Caco-2 (cell line): ENCODE measurements around the gene SPCS3. TPM values are rescaled to one million over a fixed set of nuclear protein-coding genes. Genes with fewer than 3 reads are reported as not detected.

ENCODE experiments used
- BruUV-seq: library from RNA; stranded (reverse); fragments of 400-500 nt; replicated peaks from 2 replicates; lab custom pipeline; 2021; lab: Mats Ljungman, UMichigan
- CTCF ChIA-PET: fragments of 300-600 bp; sonication (Branson Sonifier 250); formaldehyde crosslinking; loops from one replicate; lab custom pipeline; 2022; ENCODE audit warnings: antibody characterized with exemption; lab: Charles Lee
- POLR2A ChIA-PET: fragments of 300-600 bp; sonication (Branson Sonifier 250); formaldehyde crosslinking; loops from one replicate; lab custom pipeline; 2022; ENCODE audit warnings: antibody characterized with exemption; lab: Charles Lee
- DNase-seq, 2 experiments: peaks; one replicate each; pipeline versions ENCODE4 v3.0.0 to v3.0.0-alpha.2; 2020 to 2022
- H3K27me3 ChIP-seq: replicated peaks from 2 replicates; pipeline ENCODE4 v1.6.0; 2011; ENCODE audit warnings: low read length; ENCODE audit not compliant: control insufficient read depth, insufficient read depth
- H3K36me3 ChIP-seq: 2 replicates; pipeline ENCODE4 v1.5.1; 2011; ENCODE audit warnings: low read length; ENCODE audit not compliant: control insufficient read depth, insufficient read depth
- H3K4me1 ChIP-seq: fragments of 250-450 bp; sonication (Bioruptor Pico); 2 replicates; pipeline ENCODE4 v1.5.1; 2020; ENCODE audit warnings: mild to moderate bottlenecking
- H3K4me3 ChIP-seq: 2 replicates; pipeline ENCODE4 v1.5.1; 2011; ENCODE audit warnings: low read depth, mild to moderate bottlenecking, control low read depth, low read length
- H3K9me3 ChIP-seq: fragments of 250-450 bp; sonication (Bioruptor Pico); 2 replicates; pipeline ENCODE4 v1.5.1; 2020; ENCODE audit warnings: mild to moderate bottlenecking, moderate library complexity
- H3K27ac Mint-ChIP-seq: one replicate; pipeline ENCODE4 v1.8.0; 2022; ENCODE audit warnings: mixed read lengths; ENCODE audit not compliant: unreplicated experiment
- H3K27me3 Mint-ChIP-seq: one replicate; pipeline ENCODE4 v1.8.0; 2022; ENCODE audit warnings: mixed read lengths; ENCODE audit not compliant: insufficient read depth, unreplicated experiment
- H3K36me3 Mint-ChIP-seq: one replicate; pipeline ENCODE4 v1.8.0; 2022; ENCODE audit warnings: mild to moderate bottlenecking, mixed read lengths; ENCODE audit not compliant: insufficient read depth, unreplicated experiment
- H3K4me1 Mint-ChIP-seq: one replicate; pipeline ENCODE4 v1.8.0; 2022; ENCODE audit warnings: low read depth, mixed read lengths; ENCODE audit not compliant: unreplicated experiment
- H3K4me3 Mint-ChIP-seq: one replicate; pipeline ENCODE4 v1.8.0; 2022; ENCODE audit warnings: mild to moderate bottlenecking, moderate library complexity, mixed read lengths; ENCODE audit not compliant: unreplicated experiment
- H3K9me3 Mint-ChIP-seq: one replicate; pipeline ENCODE4 v1.8.0; 2022; ENCODE audit warnings: mixed read lengths; ENCODE audit not compliant: unreplicated experiment
- intact Hi-C: fragments of 100-400 bp; cut with micrococcal nuclease; formaldehyde crosslinking; loops from one replicate; pipeline ENCODE4 v1.10.0; 2022; ENCODE audit not compliant: unreplicated experiment
- total RNA-seq: library from RNA; stranded (reverse); gene quantifications from 2 replicates; pipeline ENCODE4 v1.2.3, GENCODE V29; 2022
- TF ChIP-seq, protein P1 (sequence below), 2 experiments: fragments of 200-600 bp in 1 of 2; IDR thresholded peaks; 1 replicate in 1 of 2; 2 replicates in 1 of 2; pipeline versions ENCODE4 v1.5.1 to v1.8.0; 2011 to 2022; ENCODE audit warnings: antibody characterized with exemption in 1 of 2, control low read depth in 1 of 2, inconsistent platforms in 1 of 2, low read depth in 1 of 2, low read length in 1 of 2, mild to moderate bottlenecking in 1 of 2, moderate library complexity in 1 of 2; ENCODE audit not compliant: insufficient read depth in 1 of 2, severe bottlenecking in 1 of 2, unreplicated experiment in 1 of 2

The SPCS3 gene
- total RNA-seq, 1 experiment from 2014 or later = 56.2 TPM

DNA sequence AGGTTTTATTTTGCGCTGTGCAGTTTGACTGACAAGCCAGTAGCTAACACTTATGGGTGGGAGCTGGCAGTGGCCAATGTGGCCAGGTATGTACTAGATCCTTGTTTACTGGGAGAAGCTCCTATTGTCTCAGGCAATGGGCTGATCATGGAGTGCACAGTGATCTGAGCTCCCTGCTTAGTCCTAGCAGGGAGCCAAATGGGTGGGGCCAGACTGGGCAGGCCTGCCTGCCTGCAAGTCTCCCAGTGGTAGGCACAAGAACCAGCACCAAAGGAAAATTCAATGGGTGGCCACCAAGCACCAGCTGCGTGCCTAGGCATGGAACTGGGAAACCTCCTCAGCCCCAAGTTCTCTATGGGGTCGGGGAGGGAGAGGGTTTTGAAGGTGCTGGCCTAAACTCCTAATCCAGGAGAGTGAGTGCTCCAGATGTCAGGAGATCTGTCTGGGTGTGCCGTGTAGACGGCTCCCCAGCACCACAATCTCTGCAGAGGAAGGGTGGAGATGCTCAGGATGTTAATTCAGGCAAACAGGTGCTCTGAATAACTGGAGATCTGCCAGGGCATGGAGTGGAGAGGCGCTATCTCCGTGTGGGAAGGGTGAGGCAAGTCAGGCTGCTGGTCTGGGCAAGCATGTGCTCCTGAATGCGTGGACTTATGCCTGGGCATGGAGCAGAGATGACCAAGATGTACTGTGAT lies 48.2 kb downstream of the SPCS3 start:
- Histone ChIP-seq H3K4me1 (no peaks in the 10 kb centered on the region), H3K36me3 (no peaks in the 10 kb centered on the region), H3K9me3 (no peaks in the 10 kb centered on the region), H3K4me3 (no peak overlapping the region), H3K27me3 (no peaks in the 10 kb centered on the region)
- no TSS peak for BruUV-seq
- intact Hi-C loops = no loop called here
- no peaks in the 10 kb centered on the region for H3K27me3 Mint-ChIP-seq
- no peaks in the 10 kb centered on the region for H3K9me3 Mint-ChIP-seq
- no peak for DNase-seq
- CTCF ChIA-PET = no interaction called here
- no peaks in the 10 kb centered on the region for H3K4me1 Mint-ChIP-seq
- no peak overlapping the region for H3K4me3 Mint-ChIP-seq
- H3K36me3 Mint-ChIP-seq = no peaks in the 10 kb centered on the region
- TF ChIP-seq, protein P1, sequence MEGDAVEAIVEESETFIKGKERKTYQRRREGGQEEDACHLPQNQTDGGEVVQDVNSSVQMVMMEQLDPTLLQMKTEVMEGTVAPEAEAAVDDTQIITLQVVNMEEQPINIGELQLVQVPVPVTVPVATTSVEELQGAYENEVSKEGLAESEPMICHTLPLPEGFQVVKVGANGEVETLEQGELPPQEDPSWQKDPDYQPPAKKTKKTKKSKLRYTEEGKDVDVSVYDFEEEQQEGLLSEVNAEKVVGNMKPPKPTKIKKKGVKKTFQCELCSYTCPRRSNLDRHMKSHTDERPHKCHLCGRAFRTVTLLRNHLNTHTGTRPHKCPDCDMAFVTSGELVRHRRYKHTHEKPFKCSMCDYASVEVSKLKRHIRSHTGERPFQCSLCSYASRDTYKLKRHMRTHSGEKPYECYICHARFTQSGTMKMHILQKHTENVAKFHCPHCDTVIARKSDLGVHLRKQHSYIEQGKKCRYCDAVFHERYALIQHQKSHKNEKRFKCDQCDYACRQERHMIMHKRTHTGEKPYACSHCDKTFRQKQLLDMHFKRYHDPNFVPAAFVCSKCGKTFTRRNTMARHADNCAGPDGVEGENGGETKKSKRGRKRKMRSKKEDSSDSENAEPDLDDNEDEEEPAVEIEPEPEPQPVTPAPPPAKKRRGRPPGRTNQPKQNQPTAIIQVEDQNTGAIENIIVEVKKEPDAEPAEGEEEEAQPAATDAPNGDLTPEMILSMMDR (IDR thresholded peaks at IDR 0.05; ENCODE audit: insufficient read depth in 1 of 2, low read depth in 1 of 2, low read length in 1 of 2, severe bottlenecking in 1 of 2, unreplicated experiment in 1 of 2) = no peak
- POLR2A ChIA-PET = no interaction called here
- H3K27ac Mint-ChIP-seq = no peak overlapping the region

DNA sequence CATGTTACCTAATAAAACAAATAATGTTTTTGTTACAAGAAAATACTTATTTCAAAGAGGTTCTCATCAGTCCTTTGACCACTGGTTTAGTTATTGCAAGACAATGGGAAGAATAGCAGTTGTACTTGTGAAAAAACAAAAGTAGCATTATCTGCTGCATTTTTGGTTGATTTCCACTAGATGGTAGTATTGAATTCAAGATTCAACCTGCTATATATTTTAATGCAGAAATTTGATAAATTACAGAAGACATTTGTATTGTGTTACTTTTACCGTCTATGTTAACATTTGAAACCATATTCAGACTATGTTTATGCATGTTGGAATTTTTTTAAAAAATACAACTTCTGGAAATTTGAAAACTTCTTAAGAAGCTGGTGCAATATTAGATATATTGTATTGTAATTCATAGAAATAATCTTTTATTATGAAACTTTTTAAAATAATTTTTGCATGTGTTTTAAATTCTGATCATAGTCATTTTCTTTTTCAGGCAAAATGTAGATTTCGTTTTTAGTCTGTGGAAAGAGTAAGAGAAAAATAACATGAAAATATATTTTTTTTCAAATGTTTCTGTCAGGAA lies 56.4 kb downstream of the SPCS3 start:
- Mint-ChIP-seq H3K27ac (no peak overlapping the region), H3K4me3 (no peak overlapping the region), H3K27me3 (peaks cover 6% of the 10 kb centered on the region), H3K36me3 (no peaks in the 10 kb centered on the region), H3K4me1 (no peaks in the 10 kb centered on the region), H3K9me3 (no peaks in the 10 kb centered on the region)
- intact Hi-C loops = loop anchor here (5.0 kb wide), 1 partner anchor 266 kb away; no protein-coding TSS in a partner anchor
- ChIA-PET CTCF (no interaction called here), POLR2A (no interaction called here)
- TF ChIP-seq, protein P1 (IDR thresholded peaks at IDR 0.05; ENCODE audit: insufficient read depth in 1 of 2, low read depth in 1 of 2, low read length in 1 of 2, severe bottlenecking in 1 of 2, unreplicated experiment in 1 of 2) = peak; percentile 6 to 26
- BruUV-seq = no TSS peak
- Histone ChIP-seq H3K9me3 (no peaks in the 10 kb centered on the region), H3K36me3 (no peaks in the 10 kb centered on the region), H3K4me1 (no peaks in the 10 kb centered on the region), H3K4me3 (no peak overlapping the region), H3K27me3 (no peaks in the 10 kb centered on the region)
- no peak for DNase-seq

DNA sequence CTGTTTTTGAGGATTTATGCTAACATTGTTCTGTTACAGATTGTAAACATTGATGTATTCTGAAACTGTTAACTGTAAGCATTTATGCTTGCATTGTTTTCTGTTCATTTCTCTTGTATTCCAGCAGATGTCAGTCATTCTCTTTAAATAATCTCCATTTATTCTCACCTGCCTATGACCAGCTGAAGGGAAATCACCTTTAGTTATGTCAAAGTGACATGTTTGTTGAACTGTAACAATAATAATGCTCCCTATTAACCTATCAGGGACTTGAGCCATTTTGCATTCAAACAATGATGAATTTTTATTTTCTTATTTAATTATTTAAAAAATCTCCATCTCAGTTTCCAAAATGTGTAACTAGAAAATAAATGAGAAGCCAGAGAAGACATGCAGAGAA lies 58.0 kb downstream of the SPCS3 start:
- intact Hi-C loops = loop anchor here (1.0 to 5.0 kb wide), 2 partner anchors 265 to 670 kb away; no protein-coding TSS in a partner anchor
- H3K27me3 ChIP-seq = no peaks in the 10 kb centered on the region
- H3K4me1 ChIP-seq = no peaks in the 10 kb centered on the region
- Mint-ChIP-seq H3K9me3 (no peaks in the 10 kb centered on the region), H3K4me3 (no peak overlapping the region), H3K27me3 (peaks cover 6% of the 10 kb centered on the region), H3K36me3 (no peaks in the 10 kb centered on the region), H3K27ac (no peak overlapping the region), H3K4me1 (no peaks in the 10 kb centered on the region)
- no peak for DNase-seq
- no TSS peak for BruUV-seq
- TF ChIP-seq, protein P1 (IDR thresholded peaks at IDR 0.05; ENCODE audit: insufficient read depth in 1 of 2, low read depth in 1 of 2, low read length in 1 of 2, severe bottlenecking in 1 of 2, unreplicated experiment in 1 of 2) = peak in 1 of 2 experiments; percentile 34
- H3K9me3 ChIP-seq = no peaks in the 10 kb centered on the region
- POLR2A ChIA-PET = no interaction called here
- no peaks in the 10 kb centered on the region for H3K36me3 ChIP-seq
- CTCF ChIA-PET = interaction anchor here (0.6 to 1.0 kb wide), 2 partner anchors 489 to 670 kb away, joined by 4 to 13 read pairs; no protein-coding TSS in a partner anchor
- H3K4me3 ChIP-seq = no peak overlapping the region
